ENCODE results near the gene MEGF9.

Gene MEGF9

DNA sequence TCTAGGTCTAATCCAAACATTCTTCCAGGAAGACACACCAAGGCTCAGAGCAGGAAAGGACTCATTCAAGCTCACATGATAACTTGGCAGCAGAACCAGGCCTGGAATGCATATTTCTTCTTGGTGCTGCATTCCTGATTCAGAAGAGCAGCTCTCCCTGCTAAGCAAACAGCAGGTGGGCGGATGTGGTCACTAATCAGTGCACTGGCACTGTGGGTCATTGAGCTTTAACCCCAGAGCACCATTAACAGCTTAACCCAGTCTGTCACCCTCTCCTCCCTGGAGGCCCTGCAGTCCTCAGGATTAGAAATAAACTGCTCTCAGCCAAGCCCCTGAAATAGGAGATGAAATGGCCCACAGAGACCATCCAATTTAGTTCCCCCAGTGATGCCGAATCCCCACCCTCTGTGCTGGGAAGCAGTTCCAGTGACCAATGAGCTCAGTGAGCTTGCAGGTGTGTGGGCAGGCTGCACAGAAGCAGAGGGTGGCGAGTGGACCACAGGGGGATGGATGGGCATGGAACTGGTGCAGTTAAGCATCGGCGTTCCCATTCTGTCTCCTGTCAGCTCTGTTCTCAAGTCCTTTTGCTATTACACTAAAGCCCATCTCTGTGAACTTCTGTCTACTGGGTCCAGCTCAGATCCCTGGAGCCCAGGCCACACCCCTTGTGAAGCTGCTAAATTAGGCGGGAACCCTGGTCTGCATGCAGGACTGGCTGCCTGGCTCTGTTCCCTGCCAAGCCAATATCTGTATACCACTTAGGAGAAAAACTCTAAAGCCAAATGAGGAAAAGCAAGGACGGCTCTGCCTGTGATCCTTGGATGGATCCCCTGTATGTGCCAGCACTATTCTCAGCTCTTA lies 16.6 kb upstream of the MEGF9 start:
- peak; percentile 71 for DNase-seq (ENCODE audit: low spot score)

DNA sequence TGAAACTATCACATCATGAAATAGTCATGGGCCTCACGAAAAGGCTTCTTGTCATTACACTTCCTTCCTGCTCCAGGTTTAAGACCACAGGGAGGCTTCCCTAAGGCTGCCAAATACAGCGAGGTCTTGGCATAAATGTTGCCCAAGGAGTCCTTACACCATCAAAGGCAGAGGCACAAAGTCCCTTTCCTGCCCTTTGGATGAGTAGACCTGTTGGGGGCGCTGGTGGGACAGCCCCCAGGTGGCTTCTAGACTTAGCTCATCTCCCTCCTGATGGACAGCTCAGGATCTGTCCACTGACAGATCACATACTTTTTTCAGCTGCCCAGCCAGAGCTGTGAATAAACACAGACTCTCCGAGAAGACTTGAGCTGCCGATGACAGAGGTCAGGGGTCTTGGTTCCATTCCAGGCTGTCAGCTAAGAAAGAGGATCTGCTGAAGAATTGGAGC lies 15.5 kb upstream of the MEGF9 start:
- no peak for DNase-seq (ENCODE audit: low spot score)

DNA sequence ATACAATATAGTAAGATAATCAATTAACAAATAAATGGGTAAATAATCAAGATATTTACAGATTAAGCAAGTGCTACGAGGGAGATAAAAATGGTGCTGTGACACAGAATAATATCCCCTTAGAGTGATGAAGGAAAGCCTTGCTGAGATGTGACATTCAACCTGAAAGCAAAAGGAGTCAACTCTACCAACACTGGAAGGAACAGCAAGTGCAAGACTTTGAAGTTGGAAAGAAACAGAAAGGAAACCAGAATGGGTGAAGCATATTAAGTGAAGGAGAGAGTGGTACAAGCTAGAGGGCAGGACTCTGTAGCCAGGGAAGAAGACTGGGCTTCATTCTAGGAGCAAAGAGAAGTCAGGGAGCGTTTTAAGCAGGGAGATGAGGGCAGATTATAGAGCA lies 12.2 kb upstream of the MEGF9 start:
- no peak for DNase-seq (ENCODE audit: low spot score)

DNA sequence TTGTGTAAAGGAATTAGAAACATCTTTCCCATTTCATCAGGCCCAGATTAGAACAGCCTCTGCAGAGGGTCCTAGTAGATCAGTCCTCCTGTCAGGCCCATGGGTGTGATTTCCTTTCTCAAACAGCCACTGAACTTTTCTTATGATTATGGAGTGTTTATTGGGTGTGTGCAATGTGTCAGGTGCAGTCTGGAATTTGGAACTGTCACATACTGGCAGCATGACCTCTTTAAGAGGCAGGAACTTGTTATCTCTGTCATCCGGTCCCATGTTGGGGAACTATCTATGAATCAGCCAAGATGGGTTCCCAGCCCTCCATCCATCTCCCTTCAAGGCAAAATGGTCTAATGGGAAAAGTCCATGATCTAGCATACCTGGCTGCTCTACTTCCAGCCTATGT lies 11.6 kb upstream of the MEGF9 start:
- DNase-seq (ENCODE audit: low spot score): no peak

DNA sequence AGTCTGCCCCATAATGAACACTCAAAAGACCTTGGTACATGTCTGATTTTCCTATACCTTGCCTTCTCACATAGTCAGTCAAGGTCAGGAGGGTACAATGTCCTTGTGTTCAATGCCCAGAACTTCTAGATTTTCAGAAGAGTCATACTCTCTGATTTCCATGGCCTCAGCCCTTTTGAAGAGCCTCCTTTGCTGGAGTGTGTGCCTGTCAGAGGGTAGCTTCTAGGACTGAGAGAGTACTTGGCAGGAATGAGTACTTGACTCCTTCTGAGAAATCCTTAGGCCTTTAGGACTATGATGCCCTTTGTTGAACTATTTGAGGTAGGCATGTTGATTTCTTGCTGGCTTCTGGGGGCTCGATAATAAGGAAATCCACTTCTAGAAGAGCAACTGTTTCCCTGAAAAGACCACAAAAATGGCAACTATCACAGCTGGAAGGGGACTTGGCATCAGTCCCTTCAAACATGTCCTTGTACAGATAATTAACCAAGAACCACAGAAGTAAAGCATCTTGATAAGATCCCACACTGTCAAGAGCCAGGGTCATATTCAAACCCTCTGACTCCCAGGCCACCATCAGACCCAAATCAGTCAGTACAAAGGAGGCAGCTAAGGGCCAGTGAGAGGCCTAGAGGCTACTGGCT lies 10.6 kb upstream of the MEGF9 start:
- no peak for DNase-seq (ENCODE audit: low spot score)

DNA sequence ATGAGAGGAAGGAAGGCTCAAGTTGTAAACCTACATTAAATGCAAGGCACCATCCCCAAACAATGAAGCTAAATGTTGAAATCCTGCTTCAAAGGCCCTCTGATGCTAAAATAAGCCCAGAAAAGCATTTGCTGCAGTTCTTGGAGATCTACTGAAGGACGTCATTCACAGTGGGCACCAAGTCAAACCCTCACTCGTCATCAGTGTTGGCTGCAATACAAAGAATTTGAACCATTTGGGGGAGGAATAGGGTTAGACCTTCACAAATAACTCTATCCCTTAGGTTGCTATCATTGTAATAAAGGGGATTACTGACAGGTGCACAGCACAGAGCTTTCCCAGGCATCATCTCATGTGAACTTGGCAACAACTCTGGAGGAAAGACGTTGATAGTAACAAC lies 9.3 kb upstream of the MEGF9 start:
- no peak for DNase-seq (ENCODE audit: low spot score)

DNA sequence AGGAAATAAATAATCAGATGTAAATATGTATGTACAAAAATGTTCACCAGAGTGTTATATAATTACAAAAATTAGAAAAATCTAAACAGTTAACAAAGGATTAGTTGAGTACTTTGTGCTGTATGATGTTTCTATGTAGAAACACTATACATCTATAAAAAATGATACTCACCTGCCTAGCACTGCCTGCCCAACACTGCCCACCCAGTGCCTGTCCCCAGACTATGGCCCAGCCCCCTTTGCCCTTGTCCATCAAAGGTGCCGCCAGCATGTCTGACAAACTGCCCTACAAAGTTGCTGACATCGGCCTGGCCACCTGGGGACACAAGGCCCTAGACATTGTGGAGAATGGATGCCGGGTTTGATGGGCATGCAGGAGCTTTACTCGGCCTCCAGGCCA lies 6.1 kb upstream of the MEGF9 start:
- DNase-seq (ENCODE audit: low spot score): no peak

DNA sequence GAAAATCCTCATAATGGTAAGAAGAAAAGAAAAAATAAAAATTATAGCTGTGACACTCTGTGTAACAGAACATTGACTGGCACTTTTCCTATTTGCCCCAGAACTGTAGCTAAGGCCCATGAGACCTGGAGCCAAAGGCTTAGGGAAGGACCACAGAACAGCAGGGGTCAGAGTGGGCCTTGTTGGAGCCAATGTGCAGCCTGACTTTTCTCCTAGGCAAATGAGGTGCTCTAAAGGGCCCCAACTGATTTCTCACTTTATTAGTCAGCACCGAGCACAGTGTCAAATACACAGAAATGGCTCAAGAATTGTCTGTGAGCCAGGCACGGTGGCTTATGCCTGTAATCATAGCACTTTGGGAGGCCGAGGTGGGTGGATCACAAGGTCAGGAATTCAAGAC lies 4.0 kb upstream of the MEGF9 start:
- no peak for DNase-seq (ENCODE audit: low spot score)

DNA sequence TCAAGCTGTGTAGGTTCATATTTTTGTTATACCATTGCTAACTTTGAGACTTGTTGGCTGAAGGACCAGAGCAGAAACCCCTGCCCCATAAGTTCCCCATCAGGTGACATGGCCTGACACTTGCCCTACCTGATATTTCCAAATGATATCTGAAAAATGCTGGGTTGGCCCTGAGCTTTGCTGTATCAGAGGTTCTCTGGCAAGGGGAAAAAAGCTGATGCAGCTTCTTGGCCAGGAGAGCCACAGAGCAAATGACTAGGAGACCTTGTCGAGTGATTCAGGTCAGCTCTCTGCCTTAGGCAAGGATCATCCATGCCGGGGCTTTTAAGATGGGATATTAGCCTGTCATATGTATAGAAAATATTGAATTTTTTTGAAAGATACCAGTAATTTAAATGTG lies 2.9 kb upstream of the MEGF9 start:
- DNase-seq (ENCODE audit: low spot score): no peak

DNA sequence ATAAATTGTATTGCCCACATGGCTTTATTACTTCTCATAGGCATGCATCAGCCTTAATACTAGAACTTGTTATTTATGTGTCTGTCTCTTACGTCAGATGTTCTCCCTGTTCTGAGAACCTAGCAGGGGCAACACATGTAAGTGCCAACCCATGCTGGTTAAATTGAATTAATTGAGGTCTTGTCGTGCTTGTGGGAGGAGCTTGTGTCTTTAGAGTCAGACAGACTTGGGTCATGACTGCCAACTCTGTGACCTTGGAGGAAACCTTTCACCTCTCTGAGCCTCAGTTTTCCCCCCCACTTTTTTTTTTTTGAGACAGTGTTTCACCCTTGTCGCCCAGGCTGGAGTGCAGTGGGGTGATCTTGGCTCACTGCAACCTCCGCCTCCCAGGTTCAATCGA lies 2.2 kb upstream of the MEGF9 start:
- DNase-seq (ENCODE audit: low spot score): no peak

DNA sequence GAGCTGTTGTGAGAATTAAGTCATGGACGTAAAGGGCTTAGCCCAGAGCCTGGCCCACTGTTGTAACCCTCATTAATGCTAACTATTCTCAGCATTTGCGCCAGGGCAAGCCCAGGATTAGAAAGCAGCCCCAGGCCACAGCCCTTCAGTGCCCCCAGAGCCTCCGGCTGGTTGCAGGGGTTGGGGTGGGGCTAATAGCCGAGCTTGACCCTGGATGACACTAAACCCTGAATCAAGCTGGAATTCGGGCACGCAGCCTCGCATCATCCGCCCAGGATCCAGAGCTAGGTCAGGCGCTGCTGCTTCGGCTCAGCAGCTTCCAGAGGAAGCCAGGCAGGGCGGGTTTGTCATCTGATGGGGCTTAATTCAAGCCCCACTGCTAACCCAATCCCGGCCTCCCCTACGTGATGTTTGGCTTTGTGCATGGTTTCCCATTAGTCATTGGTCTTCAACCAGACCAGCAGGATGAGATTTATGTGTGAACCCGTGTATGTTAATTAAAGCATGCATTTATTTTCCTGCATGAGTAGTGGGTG lies 1.2 kb upstream of the MEGF9 start:
- peak; percentile 79 for DNase-seq (ENCODE audit: low spot score)

DNA sequence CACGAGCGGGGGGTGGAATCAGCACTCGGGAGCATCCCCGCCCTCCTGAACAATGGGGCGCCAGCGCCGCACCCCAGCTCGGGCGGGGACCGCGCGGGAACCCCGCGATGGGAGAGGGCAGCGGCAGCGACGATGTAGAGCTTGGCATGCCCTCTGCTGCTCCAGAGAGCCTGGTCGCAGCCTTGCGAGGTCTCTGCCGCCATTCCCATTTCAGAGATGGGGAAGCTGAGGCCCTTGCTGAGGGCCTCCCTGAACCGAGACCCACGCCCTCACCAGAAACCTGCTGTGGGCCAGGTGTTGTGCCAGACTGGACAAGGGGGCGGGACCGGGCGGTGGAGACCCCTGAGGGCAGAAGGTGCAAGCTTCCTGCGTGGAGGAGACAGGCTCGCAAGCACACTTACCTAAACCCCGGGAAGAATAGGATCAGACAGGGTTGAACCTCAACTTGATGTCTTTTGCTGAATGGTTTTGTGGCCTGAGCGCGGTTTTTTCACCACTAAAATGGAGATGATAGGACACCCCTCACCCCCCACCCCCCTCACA lies 647 bp upstream of the MEGF9 start:
- no peak for DNase-seq (ENCODE audit: low spot score)

DNA sequence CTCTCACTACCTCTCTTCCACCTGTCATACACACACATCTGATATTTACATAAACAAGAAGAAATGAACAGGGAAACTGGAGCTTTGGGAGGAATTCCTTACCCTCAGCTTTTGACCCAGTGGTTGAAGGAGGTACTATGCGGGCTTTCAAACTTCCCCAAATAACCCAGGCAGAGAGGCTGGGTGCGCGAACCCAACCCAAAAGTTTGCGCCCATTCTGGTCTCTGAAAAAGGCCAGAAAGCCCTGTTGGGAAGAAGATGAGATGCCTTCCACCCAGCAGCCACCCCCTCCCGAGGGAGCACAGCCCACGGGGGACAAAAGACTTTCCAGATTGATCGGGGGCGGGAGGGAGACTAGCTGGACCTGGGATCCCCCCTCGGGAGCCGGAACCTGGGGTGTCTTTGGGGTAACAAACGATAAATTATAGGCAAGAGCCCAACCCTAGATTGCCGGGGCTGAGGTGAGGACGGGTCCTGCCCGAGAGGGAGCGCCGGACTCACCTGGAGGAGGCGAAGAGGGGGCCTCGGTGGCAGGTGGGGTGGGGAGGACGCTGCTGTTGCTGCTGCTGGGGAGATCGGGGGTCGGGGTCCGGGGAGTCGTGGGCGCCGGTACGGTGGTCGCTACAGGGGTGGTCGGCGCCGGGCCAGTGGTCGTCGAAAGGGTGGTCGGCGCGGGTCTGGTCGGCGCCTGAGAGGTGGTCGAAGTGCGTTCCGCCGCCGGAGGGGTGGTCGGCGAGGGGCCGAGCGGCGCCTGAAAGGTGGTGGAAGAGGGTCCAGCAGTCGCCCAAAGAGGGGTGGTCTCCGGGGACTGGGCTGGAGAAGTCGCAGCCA lies 798 bp downstream of the MEGF9 start:
- DNase-seq (ENCODE audit: low spot score): no peak

DNA sequence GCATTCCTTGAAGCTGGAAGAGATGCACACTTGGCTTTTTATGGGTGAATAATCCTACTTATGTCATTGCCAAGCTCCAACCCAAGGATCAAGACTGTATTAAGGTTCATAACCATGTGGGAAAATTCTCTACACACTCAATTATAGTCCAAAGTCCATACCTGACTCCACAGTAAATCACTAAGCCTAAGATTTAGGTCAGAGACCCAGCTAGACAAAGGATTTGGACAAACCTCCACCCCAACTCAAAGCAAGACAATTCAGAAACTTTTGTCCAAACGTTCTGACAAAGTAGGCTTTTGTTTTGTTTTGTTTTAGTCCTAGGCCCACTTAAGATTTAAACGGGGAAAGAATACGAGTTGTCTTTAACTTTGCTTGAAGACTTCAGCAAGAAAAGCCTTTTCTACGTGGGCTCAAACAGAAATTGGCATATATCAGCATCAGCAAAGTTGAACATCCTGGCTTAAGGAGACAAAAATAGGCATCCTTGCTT lies 1.7 kb downstream of the MEGF9 start:
- DNase-seq (ENCODE audit: low spot score): no peak

DNA sequence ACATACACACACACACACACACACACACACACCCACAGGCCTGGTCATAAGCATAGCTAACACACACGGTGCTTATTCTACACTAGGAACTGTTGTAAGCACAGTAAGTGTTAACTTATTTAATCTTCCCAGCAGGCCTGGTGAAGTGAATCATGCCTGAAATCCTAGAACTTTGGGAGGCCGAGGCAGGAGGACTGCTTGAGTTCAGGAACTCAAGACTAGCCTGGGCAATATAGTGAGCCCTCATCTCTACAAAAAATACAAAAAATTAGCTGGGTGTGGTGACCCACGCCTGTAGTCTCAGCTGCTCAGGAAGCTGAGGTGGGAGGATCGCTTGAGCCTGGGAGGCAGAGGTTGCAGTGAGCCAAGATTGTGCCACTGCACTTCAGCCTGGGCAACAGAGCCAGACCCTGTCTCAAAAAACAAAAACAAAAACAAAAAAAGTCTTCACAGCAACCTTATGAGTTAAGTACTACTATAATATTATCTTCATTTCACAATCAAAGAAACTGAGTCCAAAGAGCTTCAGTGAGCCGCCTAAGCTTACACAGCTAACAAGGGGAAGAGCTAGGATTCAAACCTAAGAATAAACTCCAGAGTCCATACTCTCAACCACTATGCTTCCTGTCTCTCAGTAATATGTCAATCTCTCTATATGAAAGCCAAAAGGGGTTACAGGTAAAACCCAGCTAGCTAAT lies 2.3 kb downstream of the MEGF9 start:
- no peak for DNase-seq (ENCODE audit: low spot score)

DNA sequence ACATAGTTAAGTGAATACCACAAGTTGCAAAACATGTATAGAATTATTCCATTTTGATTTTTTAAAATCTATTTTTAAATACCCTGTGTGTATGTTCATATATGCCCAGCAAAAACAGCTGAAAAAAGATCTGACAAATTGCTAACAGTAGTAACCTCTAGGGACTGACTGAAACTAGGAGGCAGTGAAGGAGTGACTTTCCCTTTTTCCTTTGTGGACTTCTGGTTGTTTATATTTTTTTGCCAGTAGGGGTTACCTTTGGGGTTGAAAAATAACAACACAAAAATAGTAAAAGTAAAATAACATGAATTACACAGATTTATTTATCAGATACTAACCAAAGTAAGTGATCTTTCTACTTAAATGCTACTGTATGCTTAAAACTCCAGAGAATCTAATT lies 2.9 kb downstream of the MEGF9 start:
- DNase-seq (ENCODE audit: low spot score): no peak

DNA sequence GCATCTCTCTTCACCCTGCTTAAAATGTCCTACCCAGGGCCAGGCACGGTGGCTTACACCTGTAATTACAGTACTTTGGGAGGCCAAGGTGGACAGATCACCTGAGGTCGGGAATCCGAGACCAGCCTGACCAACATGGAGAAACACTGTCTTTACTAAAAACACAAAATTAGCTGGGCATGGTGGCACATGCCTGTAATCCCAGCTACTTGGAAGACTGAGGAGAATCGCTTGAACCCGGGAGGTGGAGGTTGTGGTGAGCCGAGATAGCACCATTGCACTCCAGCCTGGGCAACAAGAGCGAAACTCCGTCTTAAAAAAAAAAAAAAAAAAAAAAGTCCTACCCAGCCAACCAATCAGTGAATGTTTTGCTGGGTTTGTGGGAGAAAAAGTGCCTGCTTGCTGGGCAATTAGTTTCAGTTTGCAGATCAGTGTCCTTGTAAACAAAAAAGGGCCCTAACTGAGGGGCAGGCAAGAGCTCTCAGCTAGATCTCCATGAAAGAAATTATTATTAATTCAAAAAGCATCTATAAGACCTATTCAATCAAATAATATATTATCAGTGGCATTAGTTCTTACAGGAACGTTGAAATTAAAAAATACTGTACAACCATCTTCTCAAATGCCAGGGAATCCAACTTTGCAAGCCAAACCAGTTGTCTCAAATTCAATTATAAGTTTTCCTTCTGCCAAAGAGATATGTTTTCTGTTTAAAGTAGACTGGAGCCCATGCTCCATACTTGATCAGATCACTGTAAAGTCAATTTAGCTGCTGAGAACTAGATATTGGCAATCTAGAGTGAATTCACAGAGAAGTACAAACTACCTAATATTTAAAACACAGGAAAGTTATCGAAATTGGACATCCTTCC lies 3.9 kb downstream of the MEGF9 start:
- DNase-seq (ENCODE audit: low spot score): no peak

DNA sequence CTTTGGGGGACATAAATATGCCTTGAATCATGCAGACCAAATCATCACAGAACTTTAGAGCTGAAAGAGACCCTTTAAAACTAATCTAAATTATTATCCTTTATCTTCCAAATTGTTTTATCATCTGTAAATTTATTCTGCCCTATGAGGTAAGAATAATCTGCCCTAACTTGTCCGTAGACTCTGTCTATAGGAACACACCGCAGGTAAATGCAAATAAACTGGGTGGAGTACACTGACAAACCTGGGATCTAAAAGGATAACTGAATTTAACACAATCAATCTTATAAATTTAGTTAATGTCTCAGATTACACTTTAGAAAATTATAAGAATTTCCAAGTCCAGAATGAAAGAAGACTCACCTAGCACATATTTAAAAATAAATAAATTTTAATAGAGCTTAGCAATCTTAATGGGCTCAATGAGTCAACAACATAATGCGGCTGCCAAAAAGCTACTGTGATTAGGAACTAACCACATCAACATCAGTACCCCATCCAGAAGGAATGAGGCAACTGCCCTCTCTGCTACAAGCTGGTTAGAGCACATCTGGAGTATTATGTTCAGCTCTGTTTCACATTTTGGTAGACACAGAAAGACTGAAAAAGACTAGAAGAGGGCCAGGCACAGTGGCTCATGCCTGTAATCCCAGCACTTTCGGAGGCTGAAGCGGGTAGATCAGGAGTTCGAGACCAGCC lies 5.6 kb downstream of the MEGF9 start:
- no peak for DNase-seq (ENCODE audit: low spot score)

DNA sequence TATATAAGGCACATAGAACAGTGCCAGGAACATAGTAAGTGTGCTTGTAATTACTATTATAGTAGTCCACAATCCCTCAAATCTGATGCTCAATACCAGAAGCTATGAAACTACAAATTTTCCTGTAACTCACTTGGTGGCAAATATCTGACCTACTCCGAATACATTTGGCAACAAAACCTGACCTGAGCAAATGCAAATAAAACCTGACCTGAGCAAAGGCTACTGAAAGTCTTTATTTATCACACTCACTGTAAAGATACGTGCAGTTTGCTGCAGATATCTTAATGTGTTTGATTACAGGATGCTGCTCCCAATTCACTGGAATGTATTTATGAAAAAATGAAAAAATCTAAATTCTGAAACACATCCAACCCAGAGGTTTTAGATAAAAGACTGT lies 7.1 kb downstream of the MEGF9 start:
- DNase-seq (ENCODE audit: low spot score): no peak

DNA sequence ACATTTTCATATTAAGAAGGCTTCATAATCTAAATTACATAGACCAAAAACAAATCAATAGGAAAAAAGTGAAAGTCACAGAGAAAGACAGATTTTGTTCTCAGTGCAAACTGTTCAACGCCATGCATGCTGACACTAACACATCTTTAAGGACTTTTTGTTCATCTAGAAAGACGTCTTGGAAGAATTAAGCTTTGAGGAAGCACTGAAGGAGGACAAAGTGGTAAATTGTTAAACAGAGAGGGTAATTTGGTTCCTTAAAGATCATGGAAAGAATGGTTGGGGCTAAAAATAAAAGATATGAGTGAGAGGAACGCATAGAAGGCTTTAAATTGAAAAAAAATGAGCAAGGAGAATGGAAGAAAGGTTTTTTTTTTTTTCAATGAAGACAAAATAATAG lies 9.1 kb downstream of the MEGF9 start:
- DNase-seq (ENCODE audit: low spot score): no peak

Measured in ecto neural progenitor cell (in vitro differentiated cells).